Activated CD8-positive, alpha-beta memory T cell treated with anti-CD3 and anti-CD28 coated beads, Interleukin-2, amount 50 U/mL, for 4 hours (primary cell): ENCODE results near the gene SKIC2.

Experiments used
- DNase-seq: peaks from one replicate; pipeline ENCODE4 v3.0.0-alpha.2; 2020

The SKIC2 gene

DNA sequence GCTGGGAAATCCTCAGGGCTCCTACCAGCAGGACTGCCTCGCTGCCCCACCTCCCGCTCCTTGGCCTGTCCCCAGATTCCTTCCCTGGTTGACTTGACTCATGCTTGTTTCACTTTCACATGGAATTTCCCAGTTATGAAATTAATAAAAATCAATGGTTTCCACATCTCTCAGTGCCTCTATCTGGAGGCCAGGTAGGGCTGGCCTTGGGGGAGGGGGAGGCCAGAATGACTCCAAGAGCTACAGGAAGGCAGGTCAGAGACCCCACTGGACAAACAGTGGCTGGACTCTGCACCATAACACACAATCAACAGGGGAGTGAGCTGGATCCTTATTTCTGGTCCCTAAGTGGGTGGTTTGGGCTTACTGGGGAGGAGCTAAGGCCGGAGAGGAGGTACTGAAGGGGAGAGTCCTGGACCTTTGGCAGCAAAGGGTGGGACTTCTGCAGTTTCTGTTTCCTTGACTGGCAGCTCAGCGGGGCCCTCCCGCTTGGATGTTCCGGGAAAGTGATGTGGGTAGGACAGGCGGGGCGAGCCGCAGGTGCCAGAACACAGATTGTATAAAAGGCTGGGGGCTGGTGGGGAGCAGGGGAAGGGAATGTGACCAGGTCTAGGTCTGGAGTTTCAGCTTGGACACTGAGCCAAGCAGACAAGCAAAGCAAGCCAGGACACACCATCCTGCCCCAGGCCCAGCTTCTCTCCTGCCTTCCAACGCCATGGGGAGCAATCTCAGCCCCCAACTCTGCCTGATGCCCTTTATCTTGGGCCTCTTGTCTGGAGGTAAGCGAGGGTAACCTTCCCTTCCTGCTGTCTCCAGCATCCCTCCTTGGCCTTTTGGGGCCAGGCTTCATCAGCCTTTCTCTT is 13.2 kb upstream of the SKIC2 start, which contains the start of gene CFB:
Gene CFB (plus strand): TSS at position 589 of the 863 bp plus-strand sequence. CDS start 127 bp downstream, at position 716.
- no peak for DNase-seq

GRCh38 chr6:31946370-31946885 is 12.5 kb upstream of the SKIC2 start:
- no peak for DNase-seq

- DNase-seq = no peak
Observed at GRCh38 chr6:31947070-31947675, 11.8 kb upstream of the SKIC2 start.

DNA sequence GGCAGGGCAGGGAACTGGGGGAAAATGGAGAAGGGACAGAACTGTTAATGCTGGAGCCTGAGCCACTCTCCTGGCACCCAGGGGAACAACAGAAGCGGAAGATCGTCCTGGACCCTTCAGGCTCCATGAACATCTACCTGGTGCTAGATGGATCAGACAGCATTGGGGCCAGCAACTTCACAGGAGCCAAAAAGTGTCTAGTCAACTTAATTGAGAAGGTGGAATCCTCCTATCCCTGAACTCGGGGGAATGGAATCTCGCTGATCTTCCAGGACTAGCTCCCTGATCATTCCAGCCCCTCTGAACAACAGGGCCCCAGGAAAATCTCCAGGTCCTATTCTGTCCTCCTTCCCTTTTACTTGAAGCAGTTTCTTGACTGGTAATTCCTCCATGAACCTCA is 11.1 kb upstream of the SKIC2 start:
- no peak for DNase-seq

DNA sequence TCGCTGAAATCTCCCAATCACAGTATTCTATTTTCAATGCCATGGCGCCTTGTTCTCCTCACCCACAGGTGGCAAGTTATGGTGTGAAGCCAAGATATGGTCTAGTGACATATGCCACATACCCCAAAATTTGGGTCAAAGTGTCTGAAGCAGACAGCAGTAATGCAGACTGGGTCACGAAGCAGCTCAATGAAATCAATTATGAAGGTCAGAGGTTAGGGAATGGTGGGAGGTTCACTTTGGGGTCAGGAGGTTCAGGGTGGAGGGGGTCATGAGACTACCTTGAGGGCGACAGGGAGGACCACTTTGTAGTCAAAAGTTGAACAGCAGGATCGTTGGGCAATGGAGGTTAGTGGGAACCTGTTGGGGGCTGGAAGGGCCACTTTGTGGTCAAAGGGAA is 10.7 kb upstream of the SKIC2 start:
- DNase-seq = no peak

DNA sequence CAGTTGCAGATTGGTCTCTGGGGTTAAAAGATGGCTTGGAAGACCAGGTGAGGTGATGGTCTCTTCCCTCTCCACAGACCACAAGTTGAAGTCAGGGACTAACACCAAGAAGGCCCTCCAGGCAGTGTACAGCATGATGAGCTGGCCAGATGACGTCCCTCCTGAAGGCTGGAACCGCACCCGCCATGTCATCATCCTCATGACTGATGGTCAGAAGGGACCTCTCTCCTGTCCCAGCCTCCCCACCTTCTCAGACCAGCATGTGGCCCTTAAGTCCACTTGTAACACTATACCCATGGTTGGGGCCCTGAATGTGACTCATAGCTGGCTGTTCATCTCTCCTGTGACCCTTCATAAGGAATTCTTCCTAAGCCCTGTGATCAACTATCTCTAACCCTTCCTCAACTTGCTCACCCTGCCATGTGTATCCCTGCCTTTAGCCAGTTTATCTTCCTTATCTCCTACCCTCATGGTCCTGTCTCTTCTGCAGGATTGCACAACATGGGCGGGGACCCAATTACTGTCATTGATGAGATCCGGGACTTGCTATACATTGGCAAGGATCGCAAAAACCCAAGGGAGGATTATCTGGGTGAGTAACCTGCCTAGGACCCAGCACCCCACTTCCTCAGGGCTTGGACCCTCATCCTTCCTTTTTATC is 10.1 kb upstream of the SKIC2 start:
- DNase-seq = no peak

- DNase-seq = no peak
Observed at GRCh38 chr6:31949926-31950548, 8.9 kb upstream of the SKIC2 start.

DNA sequence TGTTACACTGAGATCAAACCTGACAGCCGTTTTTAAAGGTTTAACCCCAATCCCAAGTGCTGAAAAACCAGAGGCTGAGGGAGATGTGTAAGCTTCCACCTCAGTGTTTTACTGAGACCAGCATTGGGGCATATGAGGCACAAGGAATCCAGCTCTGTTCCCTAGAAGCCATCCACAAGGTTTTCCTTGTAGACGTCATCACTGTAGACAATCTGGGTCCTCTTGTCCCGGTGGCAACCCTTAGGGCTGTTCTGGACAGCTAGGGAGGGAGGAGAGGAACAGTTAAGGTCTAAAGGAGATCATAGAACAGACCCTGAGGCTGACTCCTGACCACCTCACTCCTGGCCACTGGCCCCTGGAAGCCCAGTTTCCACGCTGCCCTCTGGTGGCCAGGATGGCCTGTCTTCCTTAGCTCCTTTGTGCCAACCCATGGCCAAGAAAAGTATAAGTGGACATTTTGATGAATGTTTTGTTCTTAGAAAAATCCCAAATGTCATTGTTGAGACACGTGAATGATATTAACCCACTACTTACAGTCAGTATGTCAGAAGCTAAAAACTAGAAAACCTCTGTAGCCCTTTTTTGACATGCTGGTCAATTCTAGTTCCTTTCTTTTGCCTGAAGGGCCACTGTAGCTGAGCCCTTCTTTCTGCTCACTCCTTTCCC is 6.7 kb upstream of the SKIC2 start:
- DNase-seq = no peak

- DNase-seq = no peak
Observed at GRCh38 chr6:31952890-31953289, 6.1 kb upstream of the SKIC2 start.

DNA sequence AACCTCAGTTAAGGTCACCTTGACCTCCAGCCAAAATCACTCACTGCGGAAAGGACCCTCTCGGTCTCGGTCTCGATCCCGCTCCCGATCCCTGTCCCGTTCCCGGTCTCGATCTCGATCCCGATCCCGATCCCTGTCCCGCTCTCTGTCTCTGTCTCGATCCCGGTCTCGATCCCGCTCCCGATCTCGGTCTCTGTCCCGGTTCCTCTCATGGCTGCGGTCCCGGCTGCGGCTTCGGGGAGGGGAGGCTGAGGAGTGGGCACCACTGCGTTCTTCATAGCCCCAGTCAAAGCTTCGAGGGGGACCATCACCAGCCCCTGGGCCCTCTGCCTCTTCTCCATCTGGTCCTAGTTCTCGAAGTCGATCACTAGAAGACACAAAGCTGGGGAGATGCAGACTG is 4.5 kb upstream of the SKIC2 start:
- no peak for DNase-seq

- DNase-seq = no peak
Observed at GRCh38 chr6:31956796-31957195, 2.2 kb upstream of the SKIC2 start.

GRCh38 chr6:31958412-31958740 is 599 bp upstream of the SKIC2 start:
- DNase-seq = no peak

GRCh38 chr6:31961616-31962015 is 2.6 kb downstream of the SKIC2 start:
- DNase-seq = no peak

DNA sequence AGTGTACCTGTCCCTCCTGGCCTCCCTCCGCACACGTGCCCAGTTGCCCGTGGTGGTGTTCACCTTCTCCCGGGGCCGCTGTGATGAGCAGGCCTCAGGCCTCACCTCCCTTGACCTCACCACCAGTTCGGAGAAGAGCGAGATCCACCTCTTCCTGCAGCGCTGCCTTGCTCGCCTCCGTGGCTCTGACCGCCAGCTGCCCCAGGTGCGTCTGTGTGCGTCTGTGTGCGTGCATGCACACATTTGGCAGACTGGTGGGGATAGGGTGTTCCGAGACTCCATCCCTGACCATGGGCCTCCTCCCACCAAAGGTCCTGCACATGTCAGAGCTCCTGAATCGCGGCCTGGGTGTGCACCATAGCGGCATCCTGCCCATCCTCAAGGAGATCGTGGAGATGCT is 4.9 kb downstream of the SKIC2 start:
- no peak for DNase-seq

DNA sequence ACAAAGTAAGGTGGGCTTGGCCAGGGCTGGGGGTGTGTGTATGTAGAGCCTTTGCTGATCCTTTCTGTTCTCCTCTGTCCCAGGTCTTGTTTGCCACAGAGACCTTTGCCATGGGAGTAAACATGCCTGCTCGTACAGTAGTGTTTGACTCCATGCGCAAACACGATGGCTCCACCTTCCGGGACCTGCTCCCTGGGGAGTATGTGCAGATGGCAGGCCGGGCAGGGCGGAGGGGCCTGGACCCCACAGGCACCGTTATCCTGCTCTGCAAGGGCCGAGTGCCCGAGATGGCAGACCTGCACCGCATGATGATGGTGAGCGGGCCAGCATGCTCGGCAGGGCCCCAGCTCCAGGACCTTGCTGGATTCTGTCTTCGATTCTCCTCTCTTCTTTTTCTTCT is 6.7 kb downstream of the SKIC2 start:
- no peak for DNase-seq

DNA sequence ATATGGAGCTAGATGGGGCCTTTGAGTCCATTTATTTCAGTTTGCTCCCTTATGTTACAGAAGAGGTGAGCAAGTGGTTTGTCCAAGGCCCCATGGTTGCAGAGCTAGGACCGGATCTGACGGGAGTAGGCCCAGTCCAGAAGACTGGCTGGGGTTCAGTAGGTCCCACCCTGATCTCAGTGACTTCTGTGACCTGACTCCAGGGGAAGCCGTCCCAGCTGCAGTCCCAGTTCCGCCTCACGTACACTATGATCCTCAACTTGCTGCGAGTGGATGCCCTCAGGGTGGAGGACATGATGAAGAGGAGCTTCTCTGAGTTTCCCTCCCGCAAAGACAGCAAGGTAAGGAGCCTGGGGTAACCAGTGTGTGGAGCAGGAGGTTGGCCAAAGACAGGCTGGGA is 7.5 kb downstream of the SKIC2 start:
- no peak for DNase-seq

- no peak for DNase-seq
Observed at GRCh38 chr6:31966997-31967925, 8.3 kb downstream of the SKIC2 start.

DNA sequence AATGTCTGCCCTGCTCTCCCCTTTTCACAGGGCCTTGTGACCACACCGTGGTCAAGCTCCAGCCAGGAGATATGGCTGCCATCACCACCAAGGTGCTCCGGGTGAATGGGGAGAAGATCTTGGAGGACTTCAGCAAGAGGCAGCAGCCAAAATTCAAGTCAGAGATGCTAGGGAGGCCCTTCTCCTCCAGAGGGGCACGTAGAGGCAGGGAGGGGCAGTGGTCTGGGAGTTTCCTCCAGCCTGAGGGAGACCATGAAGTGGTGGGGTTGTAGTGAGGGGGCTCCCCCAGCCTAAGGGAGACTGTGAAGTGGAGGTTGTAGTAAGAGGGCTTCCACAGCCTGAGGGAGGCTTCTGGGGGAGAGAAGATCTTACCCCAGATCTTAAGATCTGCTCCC is 8.9 kb downstream of the SKIC2 start:
- no peak for DNase-seq

- DNase-seq = no peak
Observed at GRCh38 chr6:31968326-31968725, 9.4 kb downstream of the SKIC2 start.

- DNase-seq = no peak
Observed at GRCh38 chr6:31968791-31969711, 10.1 kb downstream of the SKIC2 start.
